K562 (cell line): ENCODE measurements around the gene NPY2R. TPM values are rescaled to one million over a fixed set of nuclear protein-coding genes. Genes with fewer than 3 reads are reported as not detected.

Source experiments
- CLOCK ChIP-seq: fragments of 250-450 bp; sonication (Bioruptor Pico); IDR thresholded peaks from 2 replicates; pipeline ENCODE4 v1.4.0; 2020; ENCODE audit warnings: mild to moderate bottlenecking, moderate library complexity, borderline replicate concordance
- HDAC2 ChIP-seq: fragments of 450-650 bp; IDR thresholded peaks from 2 replicates; pipeline ENCODE4 v1.6.1; 2016; ENCODE audit warnings: mild to moderate bottlenecking
- KAT8 ChIP-seq: fragments of 450-650 bp; IDR thresholded peaks from 2 replicates; pipeline ENCODE4 v1.6.1; 2016; ENCODE audit warnings: low read depth, mild to moderate bottlenecking
- NR2C1 ChIP-seq, 2 experiments: fragments of 450-650 bp; IDR thresholded peaks; 2 replicates each; pipeline ENCODE4 v1.6.1; 2017; ENCODE audit warnings: mild to moderate bottlenecking in 2 of 2, antibody characterized with exemption in 1 of 2, inconsistent platforms in 1 of 2, missing compliant biosample characterization in 1 of 2, missing genetic modification characterization in 1 of 2
- TCFL5 ChIP-seq: fragments of 250-450 bp; sonication (Bioruptor Pico); conservative IDR thresholded peaks from 2 replicates; pipeline ENCODE4 v1.6.1; 2021; ENCODE audit warnings: mild to moderate bottlenecking, moderate library complexity, matching md5 sums
- TEAD4 ChIP-seq, 2 experiments: sonication (generic) in 1 of 2; formaldehyde crosslinking in 1 of 2; IDR thresholded peaks; 2 replicates each; pipeline versions ENCODE4 v1.6.1 to v1.8.0; 2012 to 2022; ENCODE audit warnings: borderline replicate concordance in 1 of 2, inconsistent platforms in 1 of 2, low read length in 1 of 2, mild to moderate bottlenecking in 1 of 2, missing genetic modification reagents in 1 of 2
- ZBTB2 ChIP-seq: fragments of 450-650 bp; IDR thresholded peaks from 2 replicates; pipeline ENCODE4 v1.6.1; 2016; ENCODE audit warnings: antibody characterized with exemption
- ZBTB9 ChIP-seq: fragments of 450-650 bp; formaldehyde crosslinking; IDR thresholded peaks from 2 replicates; pipeline ENCODE4 v1.4.0; 2020; ENCODE audit warnings: mild to moderate bottlenecking, moderate library complexity
- ZKSCAN3 ChIP-seq: fragments of 250-450 bp; sonication (Bioruptor Pico); IDR thresholded peaks from 2 replicates; pipeline ENCODE4 v1.4.0; 2020
- ZMIZ1 ChIP-seq, 2 experiments: fragments of 150-350 bp in 1 of 2; IDR thresholded peaks; 2 replicates each; pipeline ENCODE4 v1.6.1; 2012 to 2016; ENCODE audit warnings: low read depth in 2 of 2, low read length in 2 of 2, mild to moderate bottlenecking in 1 of 2, moderate library complexity in 1 of 2
- ZSCAN29 ChIP-seq: fragments of 450-650 bp; IDR thresholded peaks from 2 replicates; pipeline ENCODE4 v1.6.1; 2017
- polyA plus RNA-seq, 8 experiments: library from polyadenylated mRNA; depleted of rRNA in 4 of 8; stranded (reverse) in 5 of 8; unstranded in 3 of 8; fragments of >200 nt; fragmentation: Nextera tagmentation in 2 of 8; fragmentation: Illumina TruSeq in 1 of 8; extraction: Ambion mirVana in 2 of 8; extraction: Trizol in 1 of 8; gene quantifications; 2 replicates each; pipeline versions ENCODE4 v1.2.1 to v1.2.3, GENCODE V29; 2011 to 2014; ENCODE audit warnings: inconsistent platforms in 1 of 8, missing spikeins in 1 of 8
- total RNA-seq, 7 experiments: library from RNA; depleted of rRNA in 6 of 7; stranded (reverse); fragments of >200 nt in 6 of 7; fragmentation: Illumina TruSeq in 2 of 7; extraction: Trizol in 2 of 7; gene quantifications; 2 replicates each; pipeline versions ENCODE4 v1.2.1 to v1.2.3, GENCODE V29; 2011 to 2021; ENCODE audit warnings: low replicate concordance in 1 of 7

Gene NPY2R
- total and polyA plus RNA-seq, 9 of the 15 experiments (the other 6 are each of a cell fraction or from before 2014, with no cell fraction given), result not detected

GRCh38 chr4:155197757-155198156 lies 10.7 kb upstream of the NPY2R start (continued):
- no peak for TF ChIP-seq ZBTB9 (CRISPR knock-in tag)
- no peak for TF ChIP-seq HDAC2
- no peak for TF ChIP-seq ZSCAN29
- TF ChIP-seq KAT8, result no peak
- TF ChIP-seq TCFL5 (CRISPR knock-in tag), result no peak
- TF ChIP-seq NR2C1 (IDR thresholded peaks at IDR 0.05), result no peak
- no peak for TF ChIP-seq NR2C1 (tag; IDR thresholded peaks at IDR 0.05)
- no peak for TF ChIP-seq ZMIZ1 (IDR thresholded peaks at IDR 0.05; ENCODE audit: low read depth in 2 of 2, low read length in 2 of 2)
- no peak for TF ChIP-seq CLOCK (CRISPR knock-in tag)
- no peak for TF ChIP-seq ZBTB2
- TF ChIP-seq ZKSCAN3 (CRISPR knock-in tag), result no peak
- no peak for TF ChIP-seq TEAD4 (IDR thresholded peaks at IDR 0.05; ENCODE audit: low read length)
- TF ChIP-seq TEAD4 (CRISPR knock-in tag; IDR thresholded peaks at IDR 0.05; ENCODE audit: borderline replicate concordance), result no peak
- TF ChIP-seq, all 486 proteins: peak for 0
